ENCODE results near the gene GLCE.

DNA sequence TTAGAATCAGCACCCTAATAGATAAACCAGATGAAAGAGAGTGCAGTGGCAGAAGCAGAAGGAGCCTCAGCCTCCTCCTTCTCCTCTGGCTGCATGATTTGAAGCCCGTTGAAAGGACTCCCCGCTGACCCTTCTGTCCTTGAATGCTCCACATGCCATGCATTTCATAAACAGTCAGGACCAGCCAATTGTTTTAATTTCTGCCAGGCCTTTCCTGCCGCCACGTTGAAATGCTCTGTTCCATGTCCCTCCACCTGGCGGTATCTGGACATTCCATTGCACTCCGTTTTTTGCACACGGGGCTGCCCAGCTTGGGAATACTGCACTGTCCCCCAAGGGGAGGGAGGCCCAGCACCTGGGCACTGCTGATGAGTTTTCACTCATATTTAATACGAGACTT lies 35.2 kb upstream of the GLCE start:
- TF ChIP-seq POLR2AphosphoS5 (IDR thresholded peaks at IDR 0.05; ENCODE audit: low read depth, low read length) (no peak), POLR2A (IDR thresholded peaks at IDR 0.05; ENCODE audit: low read depth, low read length) (no peak)
